HAP-1 (cell line): ENCODE measurements around the gene TNIP3.
"Not testable (repeated sequence)": the region's sequence is repeated elsewhere in the genome, so short reads cannot be mapped to it uniquely, and the experiment has no call there.

Experiments
- DNase-seq, 2 experiments: peaks; one replicate each; pipeline ENCODE4 v3.0.0-alpha.2; 2016 to 2020; ENCODE audit warnings: low spot score in 2 of 2
- H3K27me3 ChIP-seq: fragments of 250-450 bp; sonication (Bioruptor Pico); 2 replicates; pipeline ENCODE4 v1.5.1; 2020; ENCODE audit warnings: low read depth, mild to moderate bottlenecking, moderate library complexity
- H3K36me3 ChIP-seq: fragments of 250-450 bp; sonication (Bioruptor Pico); replicated peaks from 2 replicates; pipeline ENCODE4 v1.5.1; 2020; ENCODE audit warnings: mild to moderate bottlenecking
- H3K4me1 ChIP-seq: fragments of 250-450 bp; sonication (Bioruptor Pico); 2 replicates; pipeline ENCODE4 v1.5.1; 2020; ENCODE audit warnings: mild to moderate bottlenecking
- H3K4me3 ChIP-seq: fragments of 250-450 bp; sonication (Bioruptor Pico); 2 replicates; pipeline ENCODE4 v1.5.1; 2020; ENCODE audit warnings: mild to moderate bottlenecking, moderate library complexity
- H3K9me3 ChIP-seq: fragments of 250-450 bp; sonication (Bioruptor Pico); 2 replicates; pipeline ENCODE4 v1.5.1; 2020; ENCODE audit warnings: mild to moderate bottlenecking, moderate library complexity
- in situ Hi-C: fragments of 300-500 bp; cut with MboI; formaldehyde crosslinking; loops from 3 replicates; pipeline ENCODE4 v1.14.3; 2020; ENCODE audit warnings: low sequenced_read_pairs, inconsistent platforms, mixed read lengths

Gene TNIP3

DNA sequence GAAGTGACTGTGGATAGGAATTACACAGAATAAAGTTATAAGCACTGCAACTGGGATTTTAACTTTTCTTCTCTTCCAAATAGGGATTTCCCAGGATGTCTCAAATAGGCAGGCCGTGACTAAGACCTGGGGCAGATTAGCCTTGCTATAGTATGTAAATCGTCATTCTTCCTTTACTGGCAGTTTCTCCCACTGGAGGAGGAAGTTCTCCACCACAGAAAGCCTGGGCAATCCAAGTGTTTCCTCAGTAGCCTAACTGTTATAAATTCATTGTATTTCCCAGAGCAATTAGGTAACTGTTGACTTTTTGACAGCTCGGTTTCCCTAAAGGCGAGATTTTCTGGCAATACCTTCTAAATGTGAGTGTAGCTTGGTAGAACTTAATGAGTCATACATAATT lies at the start of gene TNIP3:
Gene TNIP3 (minus strand): TSS at position 31 of the 400 bp plus-strand sequence. CDS start 196 bp downstream, outside the sequence.
- DNase-seq: no peak
- H3K9me3 ChIP-seq: no peaks in the 10 kb centered on the region
- no peaks in the 10 kb centered on the region for H3K27me3 ChIP-seq
- H3K36me3 ChIP-seq: no peaks in the 10 kb centered on the region
- H3K4me1 ChIP-seq: no peaks in the 10 kb centered on the region
- no peak within 1 kb of the TSS for H3K4me3 ChIP-seq
- in situ Hi-C loops: no loop called here

DNA sequence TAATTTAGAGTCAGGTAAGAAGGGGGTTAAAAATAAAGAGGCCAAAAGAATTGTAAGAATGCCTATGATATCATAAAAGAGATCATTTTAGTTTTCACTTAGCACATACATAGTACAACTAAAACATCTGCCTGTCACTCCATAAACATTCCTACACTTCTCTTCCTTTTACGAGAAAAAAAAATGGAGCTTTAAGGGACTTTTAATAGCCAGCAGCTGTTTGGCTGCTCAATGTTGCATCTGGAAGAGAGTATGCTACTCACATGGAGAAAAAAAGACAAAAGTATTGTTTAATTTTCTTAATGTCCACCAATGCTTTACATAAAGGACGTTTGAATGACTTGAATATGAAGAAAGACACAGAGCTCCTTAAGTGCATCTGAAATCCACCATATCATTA lies 48.7 kb upstream of the TNIP3 start:
- no peaks in the 10 kb centered on the region for H3K9me3 ChIP-seq
- peaks cover 21% of the 10 kb centered on the region for H3K4me1 ChIP-seq
- no peaks in the 10 kb centered on the region for H3K36me3 ChIP-seq
- H3K27me3 ChIP-seq: no peaks in the 10 kb centered on the region
- no peak for DNase-seq
- in situ Hi-C loops: no loop called here
- no peak overlapping the region for H3K4me3 ChIP-seq

DNA sequence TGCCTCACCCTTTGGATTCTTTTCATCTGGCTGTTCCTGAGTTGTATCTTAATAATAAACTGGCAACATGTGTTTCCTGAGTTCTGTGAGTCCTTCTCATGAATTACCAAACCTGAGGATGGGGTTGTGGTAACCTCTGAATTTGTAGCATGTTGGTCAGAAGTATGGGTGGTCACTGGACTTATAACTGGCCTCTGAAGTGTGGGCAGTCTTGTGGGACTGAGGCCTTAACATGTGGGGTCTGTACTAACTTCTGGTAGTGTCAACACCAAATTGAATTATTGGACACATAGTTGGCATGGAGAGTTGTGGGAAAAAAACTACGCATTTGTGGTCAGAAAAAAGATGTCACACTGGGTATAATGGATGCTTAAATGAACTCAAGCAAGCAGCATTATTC lies 45.0 kb upstream of the TNIP3 start:
- no peak for DNase-seq
- in situ Hi-C loops: no loop called here
- Histone ChIP-seq H3K36me3 (no peaks in the 10 kb centered on the region), H3K4me3 (no peak overlapping the region), H3K27me3 (no peaks in the 10 kb centered on the region), H3K4me1 (peaks cover 21% of the 10 kb centered on the region), H3K9me3 (no peaks in the 10 kb centered on the region)

GRCh38 chr4:121208244-121209007 lies 44.3 kb upstream of the TNIP3 start:
- no peaks in the 10 kb centered on the region for H3K9me3 ChIP-seq
- DNase-seq: peak; percentile 33 to 57
- H3K36me3 ChIP-seq: no peaks in the 10 kb centered on the region
- in situ Hi-C loops: no loop called here
- peaks cover 21% of the 10 kb centered on the region for H3K4me1 ChIP-seq
- H3K27me3 ChIP-seq: no peaks in the 10 kb centered on the region
- H3K4me3 ChIP-seq: no peak overlapping the region

DNA sequence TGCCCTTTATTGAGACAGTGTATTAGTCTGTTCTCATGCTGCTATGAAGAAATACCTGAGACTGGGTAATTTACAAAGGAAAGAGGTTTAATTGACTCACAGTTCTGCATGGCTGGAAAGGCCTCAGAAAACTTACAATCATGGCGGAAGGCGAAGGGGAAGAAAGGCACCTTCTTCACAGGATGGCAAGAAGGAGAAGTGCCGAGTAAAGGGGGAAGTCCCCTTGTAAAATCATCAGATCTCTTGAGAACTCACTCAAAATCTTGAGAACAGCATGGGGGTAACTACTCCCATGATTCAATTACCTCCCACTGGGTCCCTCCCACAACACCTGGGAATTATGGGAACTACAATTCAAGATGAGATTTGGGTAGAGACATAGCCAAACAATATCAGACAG lies 41.7 kb upstream of the TNIP3 start:
- H3K9me3 ChIP-seq, H3K27me3 ChIP-seq, H3K36me3 ChIP-seq, in situ Hi-C loops, H3K4me3 ChIP-seq, DNase-seq: not testable (repeated sequence)
- H3K4me1 ChIP-seq: peaks cover 21% of the 10 kb centered on the region

- DNase-seq: no peak
- Histone ChIP-seq H3K4me3 (no peak overlapping the region), H3K9me3 (no peaks in the 10 kb centered on the region), H3K4me1 (no peaks in the 10 kb centered on the region), H3K27me3 (no peaks in the 10 kb centered on the region), H3K36me3 (no peaks in the 10 kb centered on the region)
- in situ Hi-C loops: no loop called here
Measured at GRCh38 chr4:121200795-121201472, 36.8 kb upstream of the TNIP3 start.

- no peaks in the 10 kb centered on the region for H3K36me3 ChIP-seq
- H3K9me3 ChIP-seq: no peaks in the 10 kb centered on the region
- in situ Hi-C loops: no loop called here
- no peak overlapping the region for H3K4me3 ChIP-seq
- no peaks in the 10 kb centered on the region for H3K4me1 ChIP-seq
- DNase-seq: no peak
- H3K27me3 ChIP-seq: no peaks in the 10 kb centered on the region
Measured at GRCh38 chr4:121199742-121200561, 35.8 kb upstream of the TNIP3 start.

DNA sequence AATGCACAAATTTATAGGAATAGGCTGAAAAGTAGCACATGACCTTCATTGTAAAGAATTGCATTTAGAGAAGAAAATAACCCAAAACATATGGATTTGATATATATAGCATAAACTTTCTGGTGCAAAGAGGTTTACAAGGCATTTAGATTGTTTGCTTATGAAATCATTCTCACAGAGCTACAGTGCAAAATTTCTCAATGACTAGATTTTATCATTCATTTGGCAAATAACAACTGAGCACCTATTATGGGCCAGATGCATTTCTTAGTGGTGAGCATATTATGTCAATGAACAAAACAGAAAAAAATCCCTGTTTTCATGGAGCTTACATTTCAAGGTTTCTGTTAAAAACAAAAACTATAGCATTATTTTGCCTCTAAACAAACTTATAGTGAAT lies 34.1 kb upstream of the TNIP3 start:
- no peaks in the 10 kb centered on the region for H3K4me1 ChIP-seq
- H3K9me3 ChIP-seq: no peaks in the 10 kb centered on the region
- no peaks in the 10 kb centered on the region for H3K27me3 ChIP-seq
- no peaks in the 10 kb centered on the region for H3K36me3 ChIP-seq
- in situ Hi-C loops: no loop called here
- no peak for DNase-seq
- no peak overlapping the region for H3K4me3 ChIP-seq

DNA sequence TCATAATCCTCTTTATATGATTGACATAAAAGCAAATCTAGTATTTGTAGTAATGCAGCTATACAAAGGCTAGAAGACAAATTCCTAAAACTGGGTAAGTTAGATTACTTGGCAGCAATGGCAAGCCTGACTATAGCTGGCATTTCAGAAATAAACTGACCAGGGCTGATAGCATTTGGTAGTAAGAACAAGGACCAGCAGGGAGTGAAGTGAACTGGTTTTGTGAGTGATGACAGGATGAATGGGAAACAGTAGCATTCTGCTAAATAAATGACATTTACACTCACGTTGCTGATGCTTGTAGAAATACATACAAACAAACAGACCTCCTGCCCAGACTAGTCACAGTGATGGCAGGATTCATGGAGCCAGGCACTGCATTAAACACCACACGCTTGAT lies 31.5 kb upstream of the TNIP3 start:
- Histone ChIP-seq H3K9me3 (no peaks in the 10 kb centered on the region), H3K4me1 (no peaks in the 10 kb centered on the region), H3K36me3 (no peaks in the 10 kb centered on the region), H3K4me3 (no peak overlapping the region), H3K27me3 (peaks cover 3% of the 10 kb centered on the region; the same call in 1 of the 2 replicates)
- DNase-seq: no peak
- in situ Hi-C loops: no loop called here

DNA sequence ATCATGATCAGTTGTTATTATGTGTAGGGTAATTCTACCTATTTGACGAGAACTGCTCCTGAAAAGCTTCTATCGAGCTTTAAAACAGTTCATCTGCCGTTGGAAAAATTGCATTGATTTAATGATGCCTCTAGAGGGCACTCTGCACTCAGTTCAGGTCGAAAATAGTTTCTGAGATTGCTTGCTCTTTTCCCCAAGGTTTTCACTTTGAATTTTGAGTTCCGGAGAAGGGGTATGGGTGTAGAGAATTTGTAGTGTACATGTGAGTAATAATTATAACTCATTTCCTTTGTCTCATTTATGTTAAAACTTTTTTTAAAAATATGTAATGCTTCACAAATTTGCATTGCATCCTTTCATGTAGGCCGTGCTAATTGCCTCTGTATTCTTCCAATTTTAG lies 28.4 kb upstream of the TNIP3 start:
- H3K27me3 ChIP-seq: peaks cover 3% of the 10 kb centered on the region; the same call in 1 of the 2 replicates
- no peaks in the 10 kb centered on the region for H3K36me3 ChIP-seq
- DNase-seq: peak; percentile 12 to 52
- in situ Hi-C loops: no loop called here
- H3K4me3 ChIP-seq: no peak overlapping the region
- H3K9me3 ChIP-seq: no peaks in the 10 kb centered on the region
- no peaks in the 10 kb centered on the region for H3K4me1 ChIP-seq

- Histone ChIP-seq H3K36me3 (no peaks in the 10 kb centered on the region), H3K27me3 (peaks cover 3% of the 10 kb centered on the region; the same call in 1 of the 2 replicates), H3K4me3 (no peak overlapping the region), H3K4me1 (no peaks in the 10 kb centered on the region), H3K9me3 (no peaks in the 10 kb centered on the region)
- in situ Hi-C loops: no loop called here
- no peak for DNase-seq
Measured at GRCh38 chr4:121192013-121192412, 27.9 kb upstream of the TNIP3 start.

DNA sequence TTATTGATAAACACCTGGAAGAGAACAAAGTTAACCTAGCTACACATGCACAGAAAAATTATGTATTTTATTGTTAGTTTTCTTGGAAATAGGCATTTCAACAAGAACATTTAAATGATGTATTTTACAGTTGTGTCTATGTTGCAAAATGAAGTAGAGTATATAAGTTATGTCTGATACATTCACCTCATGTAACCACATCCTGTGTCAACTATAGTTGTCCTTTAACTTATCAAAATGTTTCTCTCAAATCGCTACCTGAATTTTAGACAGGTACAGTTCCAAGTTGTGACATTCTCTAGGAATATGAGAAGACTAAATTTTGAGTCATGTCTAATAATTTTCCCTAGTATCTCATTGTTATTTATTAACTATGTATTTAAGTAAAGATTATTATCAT lies 27.2 kb upstream of the TNIP3 start:
- no peaks in the 10 kb centered on the region for H3K36me3 ChIP-seq
- no peaks in the 10 kb centered on the region for H3K4me1 ChIP-seq
- DNase-seq: no peak
- H3K4me3 ChIP-seq: no peak overlapping the region
- peaks cover 3% of the 10 kb centered on the region; the same call in 1 of the 2 replicates for H3K27me3 ChIP-seq
- H3K9me3 ChIP-seq: no peaks in the 10 kb centered on the region
- in situ Hi-C loops: no loop called here

GRCh38 chr4:121190389-121190788 lies 26.3 kb upstream of the TNIP3 start:
- in situ Hi-C loops: no loop called here
- no peak overlapping the region for H3K4me3 ChIP-seq
- DNase-seq: no peak
- H3K4me1 ChIP-seq: no peaks in the 10 kb centered on the region
- no peaks in the 10 kb centered on the region for H3K36me3 ChIP-seq
- H3K27me3 ChIP-seq: peaks cover 3% of the 10 kb centered on the region; the same call in 1 of the 2 replicates
- H3K9me3 ChIP-seq: no peaks in the 10 kb centered on the region
